Astrocyte (in vitro differentiated cells and primary cell): ENCODE measurements around the gene QRICH1. TPM values are rescaled to one million over a fixed set of nuclear protein-coding genes. Genes with fewer than 3 reads are reported as not detected.

ENCODE experiments used
- DNase-seq: peaks from one replicate; pipeline ENCODE4 v3.0.0-alpha.2; 2010; ENCODE audit warnings: low read depth
- FAIRE-seq: peaks from 2 replicates; lab custom pipeline; 2011; peaks lifted over from hg19 to GRCh38; lab: Jason Lieb, UNC
- H2AFZ ChIP-seq: 2 replicates; pipeline ENCODE4 v1.6.0; 2012; ENCODE audit warnings: low read depth, low read length, inconsistent platforms
- H3K27ac ChIP-seq: 2 replicates; pipeline ENCODE4 v1.5.1; 2011; ENCODE audit warnings: low read depth, low read length, inconsistent platforms
- H3K27me3 ChIP-seq: 2 replicates; pipeline ENCODE4 v1.6.0; 2011; ENCODE audit warnings: low read length, inconsistent platforms; ENCODE audit not compliant: insufficient read depth
- H3K36me3 ChIP-seq: 2 replicates; pipeline ENCODE4 v1.5.1; 2011; ENCODE audit warnings: low read length, inconsistent platforms; ENCODE audit not compliant: insufficient read depth
- H3K4me1 ChIP-seq: 2 replicates; pipeline ENCODE4 v1.5.1; 2011; ENCODE audit warnings: low read length, inconsistent platforms; ENCODE audit not compliant: insufficient read depth
- H3K4me2 ChIP-seq: 2 replicates; pipeline ENCODE4 v1.6.0; 2012; ENCODE audit warnings: low read length, inconsistent platforms
- H3K4me3 ChIP-seq: 2 replicates; pipeline ENCODE4 v1.5.1; 2011; ENCODE audit warnings: low read depth, mild to moderate bottlenecking, low read length, inconsistent platforms; ENCODE audit not compliant: insufficient read depth
- H3K79me2 ChIP-seq: 2 replicates; pipeline ENCODE4 v1.6.0; 2012; ENCODE audit warnings: mild to moderate bottlenecking, low read length, inconsistent platforms; ENCODE audit not compliant: insufficient read depth
- H3K9ac ChIP-seq: 2 replicates; pipeline ENCODE4 v1.6.0; 2012; ENCODE audit warnings: mild to moderate bottlenecking, low read length, inconsistent platforms
- H3K9me3 ChIP-seq: 2 replicates; pipeline ENCODE4 v1.5.1; 2012; ENCODE audit warnings: low read depth, mild to moderate bottlenecking, low read length, inconsistent platforms; ENCODE audit not compliant: insufficient read depth
- H4K20me1 ChIP-seq: 2 replicates; pipeline ENCODE4 v1.6.0; 2012; ENCODE audit warnings: low read length, inconsistent platforms; ENCODE audit not compliant: insufficient read depth
- H3K27ac Mint-ChIP-seq: one replicate; pipeline ENCODE4 v1.8.0; 2021; ENCODE audit warnings: mild to moderate bottlenecking, mixed read lengths; ENCODE audit not compliant: unreplicated experiment
- H3K27me3 Mint-ChIP-seq: one replicate; pipeline ENCODE4 v1.8.0; 2021; ENCODE audit warnings: low read depth, mixed read lengths; ENCODE audit not compliant: unreplicated experiment
- H3K36me3 Mint-ChIP-seq: one replicate; pipeline ENCODE4 v1.8.0; 2021; ENCODE audit warnings: low read depth, mixed read lengths; ENCODE audit not compliant: unreplicated experiment
- H3K4me1 Mint-ChIP-seq: one replicate; pipeline ENCODE4 v1.8.0; 2021; ENCODE audit warnings: low read depth, mixed read lengths; ENCODE audit not compliant: unreplicated experiment
- H3K4me3 Mint-ChIP-seq: one replicate; pipeline ENCODE4 v1.8.0; 2021; ENCODE audit warnings: mild to moderate bottlenecking, moderate library complexity, mixed read lengths; ENCODE audit not compliant: unreplicated experiment
- H3K9me3 Mint-ChIP-seq: one replicate; pipeline ENCODE4 v1.8.0; 2021; ENCODE audit warnings: mild to moderate bottlenecking, mixed read lengths; ENCODE audit not compliant: unreplicated experiment
- EZH2 ChIP-seq: IDR thresholded peaks from 2 replicates; pipeline ENCODE4 v1.6.1; 2012; ENCODE audit warnings: mild to moderate bottlenecking, low read length, inconsistent platforms; ENCODE audit not compliant: insufficient read depth
- total RNA-seq: library from RNA; stranded (reverse); gene quantifications from 2 replicates; pipeline ENCODE4 v1.2.1, GENCODE V29; 2021
- TF ChIP-seq, protein P1 (sequence below): IDR thresholded peaks from 2 replicates; pipeline ENCODE4 v1.5.1; 2011; ENCODE audit warnings: low read depth, mild to moderate bottlenecking, inconsistent platforms, low read length, moderate library complexity; ENCODE audit not compliant: insufficient read depth

The QRICH1 gene
- total RNA-seq, 1 donor from 2014 or later = 119 TPM

DNA sequence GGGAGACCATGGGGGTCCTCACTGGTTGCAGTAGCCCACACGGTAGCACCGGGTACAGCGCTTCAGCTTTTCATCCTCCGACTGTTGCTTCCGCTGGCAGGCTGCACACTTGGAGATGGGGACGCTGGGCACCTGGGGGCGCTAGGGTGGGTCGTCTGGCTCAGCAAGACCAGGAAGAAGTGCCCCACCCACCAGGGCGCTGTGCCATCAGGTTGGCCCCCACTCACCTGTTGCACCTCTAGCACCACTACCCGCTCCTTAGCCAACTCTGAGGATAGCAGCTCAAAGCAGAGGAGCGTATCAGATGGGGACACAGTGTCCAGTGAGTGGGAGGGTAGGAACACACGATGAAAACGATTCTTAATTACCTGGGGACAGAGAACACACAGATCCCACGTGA, 18.4 kb upstream of the QRICH1 start:
- Histone ChIP-seq H4K20me1 (peaks cover 4% of the 10 kb centered on the region), H3K79me2 (no peaks in the 10 kb centered on the region), H3K36me3 (peaks cover 39% of the 10 kb centered on the region), H3K4me2 (no peak overlapping the region), H3K27ac (no peak overlapping the region), H2AFZ (no peak overlapping the region), H3K27me3 (no peaks in the 10 kb centered on the region), H3K9ac (no peak overlapping the region), H3K4me1 (no peaks in the 10 kb centered on the region), H3K4me3 (no peak overlapping the region), H3K9me3 (no peaks in the 10 kb centered on the region)
- Mint-ChIP-seq H3K36me3 (peaks cover 33% of the 10 kb centered on the region), H3K27me3 (no peaks in the 10 kb centered on the region), H3K4me3 (no peak overlapping the region), H3K4me1 (no peaks in the 10 kb centered on the region), H3K9me3 (no peaks in the 10 kb centered on the region), H3K27ac (no peak overlapping the region)
- TF ChIP-seq, protein P1, sequence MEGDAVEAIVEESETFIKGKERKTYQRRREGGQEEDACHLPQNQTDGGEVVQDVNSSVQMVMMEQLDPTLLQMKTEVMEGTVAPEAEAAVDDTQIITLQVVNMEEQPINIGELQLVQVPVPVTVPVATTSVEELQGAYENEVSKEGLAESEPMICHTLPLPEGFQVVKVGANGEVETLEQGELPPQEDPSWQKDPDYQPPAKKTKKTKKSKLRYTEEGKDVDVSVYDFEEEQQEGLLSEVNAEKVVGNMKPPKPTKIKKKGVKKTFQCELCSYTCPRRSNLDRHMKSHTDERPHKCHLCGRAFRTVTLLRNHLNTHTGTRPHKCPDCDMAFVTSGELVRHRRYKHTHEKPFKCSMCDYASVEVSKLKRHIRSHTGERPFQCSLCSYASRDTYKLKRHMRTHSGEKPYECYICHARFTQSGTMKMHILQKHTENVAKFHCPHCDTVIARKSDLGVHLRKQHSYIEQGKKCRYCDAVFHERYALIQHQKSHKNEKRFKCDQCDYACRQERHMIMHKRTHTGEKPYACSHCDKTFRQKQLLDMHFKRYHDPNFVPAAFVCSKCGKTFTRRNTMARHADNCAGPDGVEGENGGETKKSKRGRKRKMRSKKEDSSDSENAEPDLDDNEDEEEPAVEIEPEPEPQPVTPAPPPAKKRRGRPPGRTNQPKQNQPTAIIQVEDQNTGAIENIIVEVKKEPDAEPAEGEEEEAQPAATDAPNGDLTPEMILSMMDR = no peak
- TF ChIP-seq EZH2 = no peak
- FAIRE-seq = no peak
- no peak for DNase-seq

DNA sequence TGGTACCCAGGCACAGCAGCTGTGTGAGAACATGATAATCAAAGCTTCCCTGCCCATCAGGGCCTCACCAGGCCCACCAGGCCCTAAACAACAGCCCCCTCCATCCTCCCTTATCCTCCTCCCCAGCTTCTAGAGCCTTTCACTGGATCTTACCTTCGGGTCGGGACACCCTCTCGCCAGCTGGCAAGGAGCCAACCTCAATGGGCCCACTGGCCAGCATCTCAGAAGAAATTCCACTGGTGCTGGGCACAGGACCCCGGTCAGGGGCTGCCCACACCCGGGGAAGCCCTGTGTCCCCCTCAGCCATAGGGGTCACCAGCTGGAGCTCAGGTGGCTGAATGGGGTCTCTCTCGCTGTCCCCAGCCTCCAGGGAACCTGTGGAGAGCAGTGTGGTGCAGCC, 17.5 kb upstream of the QRICH1 start:
- no peak overlapping the region for H3K27ac Mint-ChIP-seq
- Histone ChIP-seq H3K9ac (no peak overlapping the region), H3K4me3 (no peak overlapping the region), H3K27ac (no peak overlapping the region), H3K79me2 (no peaks in the 10 kb centered on the region), H3K9me3 (no peaks in the 10 kb centered on the region), H4K20me1 (peaks cover 4% of the 10 kb centered on the region), H3K27me3 (no peaks in the 10 kb centered on the region), H3K4me1 (no peaks in the 10 kb centered on the region), H2AFZ (no peak overlapping the region), H3K36me3 (peaks cover 36% of the 10 kb centered on the region), H3K4me2 (no peak overlapping the region)
- H3K27me3 Mint-ChIP-seq = no peaks in the 10 kb centered on the region
- H3K36me3 Mint-ChIP-seq = peaks cover 30% of the 10 kb centered on the region
- TF ChIP-seq EZH2 = no peak
- no peak overlapping the region for H3K4me3 Mint-ChIP-seq
- FAIRE-seq = no peak
- H3K4me1 Mint-ChIP-seq = no peaks in the 10 kb centered on the region
- no peaks in the 10 kb centered on the region for H3K9me3 Mint-ChIP-seq
- DNase-seq = no peak

DNA sequence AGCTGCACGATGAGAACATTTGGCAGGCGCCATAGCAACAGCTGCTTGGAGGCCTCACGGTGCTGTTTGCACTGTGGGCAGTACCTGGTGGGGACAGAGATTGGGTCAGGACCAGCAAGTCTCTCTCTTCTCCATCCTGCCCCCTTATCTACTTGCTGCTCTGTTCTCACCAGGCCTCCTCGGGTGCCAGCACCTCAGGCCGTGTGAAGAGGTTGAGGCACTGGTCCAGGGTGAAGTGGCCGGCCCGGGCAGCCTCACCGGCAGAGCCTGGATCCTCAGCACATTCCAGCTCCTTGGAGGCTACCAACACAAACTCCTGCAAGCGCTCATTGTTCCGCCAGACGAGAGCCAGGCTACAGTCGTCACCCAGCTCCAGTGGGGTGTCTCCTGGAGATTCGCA, 16.9 kb upstream of the QRICH1 start:
- no peak overlapping the region for H3K4me2 ChIP-seq
- peaks cover 31% of the 10 kb centered on the region for H3K36me3 ChIP-seq
- no peak overlapping the region for H3K27ac Mint-ChIP-seq
- H3K79me2 ChIP-seq = peaks cover 3% of the 10 kb centered on the region
- H3K4me1 ChIP-seq = no peaks in the 10 kb centered on the region
- no peak overlapping the region for H3K27ac ChIP-seq
- no peaks in the 10 kb centered on the region for H3K9me3 Mint-ChIP-seq
- no peaks in the 10 kb centered on the region for H3K9me3 ChIP-seq
- DNase-seq = no peak
- no peak overlapping the region for H3K9ac ChIP-seq
- H3K4me3 ChIP-seq = no peak overlapping the region
- peaks cover 4% of the 10 kb centered on the region for H4K20me1 ChIP-seq
- FAIRE-seq = no peak
- H2AFZ ChIP-seq = no peak overlapping the region
- H3K27me3 ChIP-seq = no peaks in the 10 kb centered on the region
- no peaks in the 10 kb centered on the region for H3K27me3 Mint-ChIP-seq
- H3K4me3 Mint-ChIP-seq = no peak overlapping the region
- peaks cover 25% of the 10 kb centered on the region for H3K36me3 Mint-ChIP-seq
- peaks cover under 1% of the 10 kb centered on the region for H3K4me1 Mint-ChIP-seq
- TF ChIP-seq, protein P1 = no peak
- TF ChIP-seq EZH2 = no peak
